Bronchial epithelial cell (primary cell): Measurements from ENCODE around the gene MED10. TPM values are rescaled to one million over a fixed set of nuclear protein-coding genes. Genes with fewer than 3 reads are reported as not detected.
A peak's percentile ranks its signal among the peaks of the same experiment; 100 is the strongest.

Source experiments
- DNase-seq: peaks from one replicate; pipeline ENCODE4 v3.0.0-alpha.2; 2010; ENCODE audit warnings: low read depth
- FAIRE-seq: peaks from 2 replicates; lab custom pipeline; 2011; peaks lifted over from hg19 to GRCh38; lab: Jason Lieb, UNC
- H3K27me3 ChIP-seq: 2 replicates; pipeline ENCODE4 v1.5.1; 2011; ENCODE audit warnings: low read length; ENCODE audit not compliant: control insufficient read depth, insufficient read depth
- H3K36me3 ChIP-seq: 2 replicates; pipeline ENCODE4 v1.5.1; 2011; ENCODE audit warnings: low read length; ENCODE audit not compliant: control insufficient read depth, insufficient read depth
- H3K4me3 ChIP-seq: 2 replicates; pipeline ENCODE4 v1.5.1; 2011; ENCODE audit warnings: mild to moderate bottlenecking, low read depth, low read length, control low read depth
- total RNA-seq: library from RNA; depleted of rRNA; stranded (reverse); fragments of >200 nt; gene quantifications from 2 replicates; pipeline ENCODE4 v1.2.1, GENCODE V29; 2014
- TF ChIP-seq, protein P1 (sequence below): IDR thresholded peaks from 2 replicates; pipeline ENCODE4 v1.5.1; 2011; ENCODE audit warnings: mild to moderate bottlenecking, moderate library complexity, low read length, control low read depth, inconsistent platforms; ENCODE audit not compliant: insufficient read depth, severe bottlenecking

The MED10 gene
- total RNA-seq, 1 donor from 2014 or later = 13.2 TPM

DNA sequence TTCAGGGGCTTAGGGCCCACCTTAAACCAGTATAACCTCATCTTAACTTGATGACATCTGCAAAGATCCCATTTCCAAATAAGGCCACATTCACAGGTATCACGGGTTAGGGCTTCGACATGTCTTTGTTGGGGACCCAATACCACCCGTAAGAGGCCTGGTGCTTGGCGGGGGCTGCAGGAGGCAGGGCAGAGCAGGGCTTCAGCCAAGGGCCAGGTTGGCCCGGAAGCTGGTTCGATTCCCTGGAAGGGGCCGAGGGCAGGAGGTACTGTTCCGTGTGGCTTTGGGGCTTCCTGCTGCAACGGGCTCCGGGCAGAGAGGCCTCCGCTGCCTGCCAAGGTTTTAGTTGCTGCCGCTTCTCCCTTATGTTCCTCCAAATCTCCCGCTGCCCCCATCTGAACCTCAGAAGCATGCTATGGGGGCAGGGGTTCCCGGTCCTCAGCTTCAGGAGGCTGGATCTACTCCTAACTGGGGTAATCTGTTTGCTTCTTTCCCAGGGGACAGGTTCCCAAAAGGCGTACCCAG lies 29.8 kb downstream of the MED10 start:
- DNase-seq = no peak
- H3K4me3 ChIP-seq = no peak overlapping the region
- no peaks in the 10 kb centered on the region for H3K27me3 ChIP-seq
- TF ChIP-seq, protein P1, sequence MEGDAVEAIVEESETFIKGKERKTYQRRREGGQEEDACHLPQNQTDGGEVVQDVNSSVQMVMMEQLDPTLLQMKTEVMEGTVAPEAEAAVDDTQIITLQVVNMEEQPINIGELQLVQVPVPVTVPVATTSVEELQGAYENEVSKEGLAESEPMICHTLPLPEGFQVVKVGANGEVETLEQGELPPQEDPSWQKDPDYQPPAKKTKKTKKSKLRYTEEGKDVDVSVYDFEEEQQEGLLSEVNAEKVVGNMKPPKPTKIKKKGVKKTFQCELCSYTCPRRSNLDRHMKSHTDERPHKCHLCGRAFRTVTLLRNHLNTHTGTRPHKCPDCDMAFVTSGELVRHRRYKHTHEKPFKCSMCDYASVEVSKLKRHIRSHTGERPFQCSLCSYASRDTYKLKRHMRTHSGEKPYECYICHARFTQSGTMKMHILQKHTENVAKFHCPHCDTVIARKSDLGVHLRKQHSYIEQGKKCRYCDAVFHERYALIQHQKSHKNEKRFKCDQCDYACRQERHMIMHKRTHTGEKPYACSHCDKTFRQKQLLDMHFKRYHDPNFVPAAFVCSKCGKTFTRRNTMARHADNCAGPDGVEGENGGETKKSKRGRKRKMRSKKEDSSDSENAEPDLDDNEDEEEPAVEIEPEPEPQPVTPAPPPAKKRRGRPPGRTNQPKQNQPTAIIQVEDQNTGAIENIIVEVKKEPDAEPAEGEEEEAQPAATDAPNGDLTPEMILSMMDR = no peak
- FAIRE-seq = no peak
- no peaks in the 10 kb centered on the region for H3K36me3 ChIP-seq

DNA sequence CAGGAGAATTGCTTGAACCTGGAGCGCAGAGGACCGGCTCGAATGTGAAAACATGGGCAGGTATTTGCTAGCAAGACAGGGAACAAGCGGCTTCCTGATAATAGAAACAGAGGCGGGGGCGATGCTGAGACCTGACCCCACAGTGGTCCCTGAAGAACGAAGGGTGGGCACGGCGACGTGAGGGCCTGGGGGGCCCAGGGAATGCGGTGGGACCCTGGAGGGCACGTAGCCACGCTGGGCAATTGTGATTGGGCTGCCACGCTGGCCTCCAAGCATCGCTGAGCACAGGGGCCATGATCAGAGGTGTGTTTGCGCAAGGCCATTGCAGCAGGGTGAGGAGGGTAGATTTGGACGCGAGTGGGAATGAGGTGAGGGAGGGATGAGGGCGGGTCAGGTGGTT lies 30.7 kb downstream of the MED10 start:
- Histone ChIP-seq H3K4me3 (no peak overlapping the region), H3K27me3 (no peaks in the 10 kb centered on the region), H3K36me3 (no peaks in the 10 kb centered on the region)
- DNase-seq (no peak), FAIRE-seq (no peak)
- TF ChIP-seq, protein P1 = no peak

DNA sequence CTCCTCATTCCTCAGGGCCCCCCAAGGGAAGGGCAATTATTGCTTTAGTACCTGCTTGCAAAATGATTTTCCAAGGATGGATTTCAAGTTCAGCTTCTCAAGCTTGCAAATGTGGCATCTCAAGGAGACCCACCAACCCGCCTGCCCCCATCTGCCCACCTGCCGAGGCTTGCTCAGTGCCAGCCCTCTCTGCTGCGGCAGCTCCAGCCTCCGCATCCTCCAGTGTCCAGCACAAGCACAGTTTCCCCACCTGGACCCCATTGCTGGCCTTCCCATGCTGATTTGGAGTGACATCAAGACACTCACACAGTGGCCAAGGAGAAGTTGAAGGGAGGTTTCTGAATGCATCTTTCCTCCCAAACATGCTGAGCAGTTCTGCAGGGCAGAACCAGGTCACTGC lies 31.2 kb downstream of the MED10 start:
- no peaks in the 10 kb centered on the region for H3K27me3 ChIP-seq
- TF ChIP-seq, protein P1 = no peak
- no peak for FAIRE-seq
- DNase-seq = no peak
- no peak overlapping the region for H3K4me3 ChIP-seq
- H3K36me3 ChIP-seq = no peaks in the 10 kb centered on the region

DNA sequence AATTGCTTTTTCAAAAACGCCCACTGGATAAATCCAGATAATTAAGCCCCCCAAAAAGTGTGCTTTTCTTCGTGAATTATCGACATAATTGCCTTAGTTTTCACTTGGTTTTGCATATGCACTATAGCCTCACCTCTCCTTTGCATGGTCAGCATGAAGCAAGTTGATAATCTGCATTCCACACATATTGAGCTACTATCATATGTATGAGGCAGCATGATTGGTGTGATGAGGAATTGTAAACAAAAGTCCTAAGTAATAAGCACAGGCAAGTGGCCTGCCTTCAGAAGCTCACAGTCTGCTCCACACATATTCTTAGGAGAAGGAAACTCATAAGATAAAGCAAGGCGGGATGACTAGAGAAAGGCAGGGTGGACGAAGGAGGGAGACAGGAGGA lies 33.8 kb downstream of the MED10 start:
- H3K27me3 ChIP-seq = no peaks in the 10 kb centered on the region
- no peak for FAIRE-seq

DNA sequence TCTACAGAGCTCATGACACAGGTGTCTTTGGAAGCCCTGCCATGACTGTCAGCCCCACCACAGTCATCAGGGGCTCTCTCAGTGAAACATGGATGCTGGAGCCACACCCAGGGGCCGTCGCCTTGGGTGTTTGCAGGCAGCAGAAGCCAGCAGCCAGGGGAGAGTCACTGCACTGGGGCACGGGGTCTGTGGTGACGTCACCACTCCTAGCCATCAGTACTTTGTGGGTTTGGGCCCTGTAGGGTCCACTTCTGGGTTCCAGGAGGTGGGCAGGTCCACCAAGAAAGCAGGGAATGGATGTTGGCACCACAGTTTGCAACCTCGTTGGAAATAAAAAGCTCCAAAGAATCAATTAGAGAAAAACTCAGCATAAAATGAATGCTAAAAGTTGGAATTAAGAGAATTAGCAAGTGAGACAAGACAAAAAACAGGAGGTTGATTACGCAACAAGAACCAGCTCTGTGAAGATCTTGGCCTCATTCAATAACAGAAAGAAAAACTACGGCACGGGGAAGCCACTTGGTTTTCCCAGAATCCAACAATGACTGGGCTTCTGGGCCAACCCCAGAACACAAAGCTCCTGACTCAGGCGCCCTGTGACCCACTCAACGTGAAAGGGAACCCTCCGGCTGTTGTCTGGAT lies 34.3 kb downstream of the MED10 start:
- Histone ChIP-seq H3K4me3 (no peak overlapping the region), H3K36me3 (no peaks in the 10 kb centered on the region), H3K27me3 (no peaks in the 10 kb centered on the region)
- DNase-seq (no peak), FAIRE-seq (no peak)
- TF ChIP-seq, protein P1 = no peak

More for the DNA sequence above, 33.8 kb downstream of the MED10 start:
- TF ChIP-seq, protein P1 = no peak
- DNase-seq = peak; percentile 21
- Histone ChIP-seq H3K36me3 (no peaks in the 10 kb centered on the region), H3K4me3 (no peak overlapping the region)
